GOT3 (cell line): ENCODE results near the gene OSBPL2.
A peak's percentile ranks its signal among the peaks of the same experiment; 100 is the strongest.

Source experiments
- DNase-seq: peaks from one replicate; lab custom pipeline; 2025; ENCODE audit warnings: mixed read lengths; lab: John Stamatoyannopoulos, UW

OSBPL2 gene

GRCh38 chr20:62301773-62302340 is 63.5 kb downstream of the OSBPL2 start:
- peak; percentile 89 for DNase-seq

- DNase-seq: peak; percentile 98
Measured at GRCh38 chr20:62302341-62303061, 64.2 kb downstream of the OSBPL2 start, which contains the start of gene ADRM1. Gene ADRM1, plus strand, starts transcription at chr20:62302997. Its CDS starts 572 bp downstream, at chr20:62303569.

- no peak for DNase-seq
Measured at GRCh38 chr20:62303062-62303339, 64.7 kb downstream of the OSBPL2 start.

- DNase-seq: no peak
Measured at GRCh38 chr20:62303340-62304226, 65.3 kb downstream of the OSBPL2 start.

GRCh38 chr20:62304331-62305148 is 66.2 kb downstream of the OSBPL2 start:
- no peak for DNase-seq

GRCh38 chr20:62305149-62305764 is 66.9 kb downstream of the OSBPL2 start:
- DNase-seq: no peak

GRCh38 chr20:62305765-62306413 is 67.6 kb downstream of the OSBPL2 start:
- no peak for DNase-seq

GRCh38 chr20:62306414-62307187 is 68.3 kb downstream of the OSBPL2 start:
- DNase-seq: no peak

- DNase-seq: no peak
Measured at GRCh38 chr20:62307226-62308101, 69.1 kb downstream of the OSBPL2 start.

GRCh38 chr20:62308102-62308822 is 69.9 kb downstream of the OSBPL2 start:
- no peak for DNase-seq

- no peak for DNase-seq
Measured at GRCh38 chr20:62309198-62309944, 71.0 kb downstream of the OSBPL2 start.

- DNase-seq: no peak
Measured at GRCh38 chr20:62309947-62310756, 71.8 kb downstream of the OSBPL2 start.

- DNase-seq: no peak
Measured at GRCh38 chr20:62310757-62311121, 72.4 kb downstream of the OSBPL2 start.

- no peak for DNase-seq
Measured at GRCh38 chr20:62311150-62311549, 72.8 kb downstream of the OSBPL2 start.

GRCh38 chr20:62311832-62312661 is 73.7 kb downstream of the OSBPL2 start:
- DNase-seq: no peak

GRCh38 chr20:62312662-62312977 is 74.3 kb downstream of the OSBPL2 start:
- DNase-seq: no peak
